Measurements from ENCODE around the gene SLC22A1. TPM values are rescaled to one million over a fixed set of nuclear protein-coding genes. Genes with fewer than 3 reads are reported as not detected.
"Not testable (repeated sequence)": the region's sequence is repeated elsewhere in the genome, so short reads cannot be mapped to it uniquely, and the experiment has no call there.

SLC22A1 gene
- total RNA-seq, 1 donor from 2014 or later = 1.5 TPM

DNA sequence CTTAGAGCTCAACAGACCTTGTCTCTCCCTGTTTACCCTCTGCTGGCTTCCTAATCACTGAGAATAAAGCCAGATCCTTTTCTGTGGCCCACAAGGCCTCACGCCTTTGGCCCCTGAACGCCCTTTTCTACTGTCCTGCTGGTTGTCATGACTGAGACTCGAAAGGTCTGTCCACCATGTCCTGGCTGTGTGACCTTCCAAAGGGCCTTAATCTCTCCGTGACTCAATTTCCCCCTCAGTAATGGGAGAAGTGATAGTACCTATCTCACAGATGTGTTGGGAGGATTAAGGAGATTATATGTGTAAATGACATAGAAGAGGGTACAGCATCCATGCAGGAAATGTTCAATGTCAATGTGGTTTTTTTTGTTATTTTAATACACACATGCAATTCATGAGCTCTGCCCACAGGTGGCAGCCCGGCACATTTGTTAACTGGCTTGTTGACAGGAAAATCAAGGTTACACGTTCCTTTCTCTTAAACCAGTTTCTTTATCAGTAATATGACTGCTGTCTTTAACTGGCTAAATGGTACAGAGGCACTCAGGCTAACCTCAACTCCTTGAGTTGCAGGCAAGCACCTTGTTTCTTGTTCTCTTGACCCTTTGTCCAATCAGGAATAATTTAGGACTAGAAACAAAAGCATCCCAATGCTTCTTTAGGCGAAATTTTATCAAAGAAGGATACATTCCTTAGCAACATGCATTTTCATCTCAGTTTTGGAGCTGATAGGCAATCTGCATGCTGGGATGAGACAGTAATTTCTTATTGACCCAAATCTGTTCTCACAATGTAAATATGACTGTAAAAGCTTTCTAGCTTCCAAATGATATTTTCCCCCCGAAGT lies 16.6 kb downstream of the SLC22A1 start:
- no peaks in the 10 kb centered on the region for H3K27me3 Mint-ChIP-seq (ENCODE audit: unreplicated experiment)
- peak overlapping the region; percentile 50 for H3K27ac Mint-ChIP-seq (ENCODE audit: unreplicated experiment)
- TF ChIP-seq, protein P1, sequence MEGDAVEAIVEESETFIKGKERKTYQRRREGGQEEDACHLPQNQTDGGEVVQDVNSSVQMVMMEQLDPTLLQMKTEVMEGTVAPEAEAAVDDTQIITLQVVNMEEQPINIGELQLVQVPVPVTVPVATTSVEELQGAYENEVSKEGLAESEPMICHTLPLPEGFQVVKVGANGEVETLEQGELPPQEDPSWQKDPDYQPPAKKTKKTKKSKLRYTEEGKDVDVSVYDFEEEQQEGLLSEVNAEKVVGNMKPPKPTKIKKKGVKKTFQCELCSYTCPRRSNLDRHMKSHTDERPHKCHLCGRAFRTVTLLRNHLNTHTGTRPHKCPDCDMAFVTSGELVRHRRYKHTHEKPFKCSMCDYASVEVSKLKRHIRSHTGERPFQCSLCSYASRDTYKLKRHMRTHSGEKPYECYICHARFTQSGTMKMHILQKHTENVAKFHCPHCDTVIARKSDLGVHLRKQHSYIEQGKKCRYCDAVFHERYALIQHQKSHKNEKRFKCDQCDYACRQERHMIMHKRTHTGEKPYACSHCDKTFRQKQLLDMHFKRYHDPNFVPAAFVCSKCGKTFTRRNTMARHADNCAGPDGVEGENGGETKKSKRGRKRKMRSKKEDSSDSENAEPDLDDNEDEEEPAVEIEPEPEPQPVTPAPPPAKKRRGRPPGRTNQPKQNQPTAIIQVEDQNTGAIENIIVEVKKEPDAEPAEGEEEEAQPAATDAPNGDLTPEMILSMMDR (IDR thresholded peaks at IDR 0.05) = peak; percentile 81
- H3K36me3 Mint-ChIP-seq (ENCODE audit: unreplicated experiment) = peaks cover 4% of the 10 kb centered on the region
- DNase-seq (ENCODE audit: extremely low spot score, unreplicated experiment) = peak; percentile 83
- peaks cover 38% of the 10 kb centered on the region for H3K4me1 Mint-ChIP-seq (ENCODE audit: unreplicated experiment)
- H3K9me3 Mint-ChIP-seq (ENCODE audit: unreplicated experiment) = no peaks in the 10 kb centered on the region
- no peak overlapping the region for H3K4me3 Mint-ChIP-seq (ENCODE audit: unreplicated experiment)

DNA sequence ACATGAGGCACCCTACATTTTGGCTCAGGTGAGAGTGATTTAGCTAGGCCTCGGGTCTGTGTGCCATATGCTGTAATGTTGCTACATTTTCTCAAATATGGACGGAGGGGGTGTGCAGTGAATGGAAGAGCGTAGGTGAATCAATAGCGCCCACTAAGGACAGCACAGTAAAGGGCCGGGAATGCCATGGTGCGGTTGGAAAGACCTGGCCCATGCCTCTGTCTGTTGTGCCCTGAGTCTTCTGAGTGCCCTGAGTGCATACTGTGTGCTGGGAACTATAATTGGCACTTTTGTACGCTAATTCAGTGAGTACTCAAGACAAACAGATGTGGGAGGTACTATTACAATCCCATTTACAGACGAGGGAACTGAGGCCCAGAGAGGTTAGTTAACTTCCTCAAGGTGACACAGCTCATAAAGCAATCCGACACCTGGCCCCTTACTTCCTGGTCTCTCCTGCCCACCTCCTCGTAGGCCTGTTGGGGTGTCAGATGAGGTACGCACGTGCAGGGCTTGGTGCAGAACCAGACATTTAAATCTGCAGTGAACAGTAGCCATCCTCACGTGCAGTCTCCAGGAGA lies 17.3 kb downstream of the SLC22A1 start:
- peak; percentile 34 for DNase-seq (ENCODE audit: extremely low spot score, unreplicated experiment)
- Mint-ChIP-seq H3K36me3 (ENCODE audit: unreplicated experiment) (no peaks in the 10 kb centered on the region), H3K9me3 (ENCODE audit: unreplicated experiment) (no peaks in the 10 kb centered on the region), H3K4me1 (ENCODE audit: unreplicated experiment) (peaks cover 38% of the 10 kb centered on the region), H3K27me3 (ENCODE audit: unreplicated experiment) (no peaks in the 10 kb centered on the region), H3K27ac (ENCODE audit: unreplicated experiment) (peak overlapping the region; percentile 50), H3K4me3 (ENCODE audit: unreplicated experiment) (no peak overlapping the region)
- TF ChIP-seq, protein P1 (IDR thresholded peaks at IDR 0.05) = no peak

DNA sequence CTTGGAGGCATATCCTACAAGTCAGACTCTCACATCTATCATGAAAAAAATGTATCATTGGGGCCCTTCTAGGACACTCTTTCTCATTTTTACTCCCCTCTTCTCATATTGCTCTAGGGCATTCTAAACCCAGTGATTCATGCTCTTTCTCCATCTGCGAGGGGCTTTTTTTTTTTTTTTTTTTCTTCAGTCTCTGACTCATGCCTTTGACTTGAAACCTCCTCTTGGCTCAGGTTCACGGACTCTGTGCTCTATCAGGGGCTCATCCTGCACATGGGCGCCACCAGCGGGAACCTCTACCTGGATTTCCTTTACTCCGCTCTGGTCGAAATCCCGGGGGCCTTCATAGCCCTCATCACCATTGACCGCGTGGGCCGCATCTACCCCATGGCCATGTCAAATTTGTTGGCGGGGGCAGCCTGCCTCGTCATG lies 17.8 kb downstream of the SLC22A1 start:
- DNase-seq (ENCODE audit: extremely low spot score, unreplicated experiment) = peak; percentile 75
- H3K9me3 Mint-ChIP-seq (ENCODE audit: unreplicated experiment) = peaks cover 3% of the 10 kb centered on the region
- no peak overlapping the region for H3K4me3 Mint-ChIP-seq (ENCODE audit: unreplicated experiment)
- H3K27ac Mint-ChIP-seq (ENCODE audit: unreplicated experiment) = peak overlapping the region; percentile 33
- no peaks in the 10 kb centered on the region for H3K27me3 Mint-ChIP-seq (ENCODE audit: unreplicated experiment)
- peaks cover 4% of the 10 kb centered on the region for H3K36me3 Mint-ChIP-seq (ENCODE audit: unreplicated experiment)
- peaks cover 38% of the 10 kb centered on the region for H3K4me1 Mint-ChIP-seq (ENCODE audit: unreplicated experiment)
- TF ChIP-seq, protein P1 (IDR thresholded peaks at IDR 0.05) = no peak

DNA sequence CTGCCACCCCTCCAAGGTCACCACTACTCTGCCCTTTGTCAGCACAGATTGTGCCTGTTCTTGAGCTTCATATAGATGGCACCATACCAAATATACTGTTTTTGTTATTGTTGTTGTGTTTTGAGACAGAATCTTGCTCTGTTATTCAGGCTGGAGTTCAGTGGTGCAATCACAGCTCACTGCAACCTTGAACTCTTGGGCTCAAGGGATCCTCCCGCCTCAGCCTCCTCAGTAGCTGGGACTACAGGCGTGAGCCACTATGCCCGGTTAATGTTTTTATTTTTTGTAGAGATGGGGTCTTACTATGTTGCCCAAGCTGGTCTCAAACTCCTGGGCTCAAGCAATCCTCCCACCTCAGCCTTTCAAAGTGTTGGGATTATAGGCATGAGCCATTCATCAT lies 18.9 kb downstream of the SLC22A1 start:
- not testable (repeated sequence) for H3K36me3 Mint-ChIP-seq (ENCODE audit: unreplicated experiment); H3K27ac Mint-ChIP-seq (ENCODE audit: unreplicated experiment); H3K9me3 Mint-ChIP-seq (ENCODE audit: unreplicated experiment); H3K27me3 Mint-ChIP-seq (ENCODE audit: unreplicated experiment); H3K4me3 Mint-ChIP-seq (ENCODE audit: unreplicated experiment)
- peak; percentile 36 for DNase-seq (ENCODE audit: extremely low spot score, unreplicated experiment)
- H3K4me1 Mint-ChIP-seq (ENCODE audit: unreplicated experiment) = peaks cover 38% of the 10 kb centered on the region

DNA sequence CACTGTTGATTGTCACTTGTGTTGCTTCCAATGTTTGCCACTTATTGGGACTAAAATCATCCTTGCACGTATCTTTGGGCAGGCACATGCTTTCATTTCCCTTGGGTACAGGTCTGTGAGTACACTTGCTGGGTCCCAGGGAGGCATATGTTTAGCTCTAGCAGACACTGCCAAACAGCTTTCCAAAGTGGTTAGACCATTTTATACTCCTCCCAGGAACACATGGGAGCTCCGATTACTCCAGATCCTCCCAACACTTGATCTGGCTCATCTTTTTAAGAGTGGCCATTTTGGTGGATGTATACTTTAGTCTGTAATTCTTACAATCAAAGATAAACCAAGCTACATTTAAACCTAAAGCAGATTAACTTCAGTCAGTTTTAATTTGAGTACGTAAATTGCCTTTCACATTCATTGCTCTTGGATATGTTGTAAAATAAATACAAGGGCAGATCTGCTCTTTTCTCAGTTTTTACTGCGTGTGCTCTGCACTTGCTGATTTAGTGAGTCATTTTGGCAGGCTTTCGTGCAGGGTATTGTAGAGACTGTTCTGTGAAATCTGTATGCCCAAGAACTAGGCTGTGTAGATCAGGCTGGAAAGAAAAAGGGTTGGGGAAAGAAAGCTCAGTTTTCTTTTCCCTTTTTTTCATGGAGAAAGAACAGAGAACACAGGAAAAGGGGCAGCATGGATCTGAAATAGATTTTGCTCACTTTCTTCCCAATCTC lies 19.5 kb downstream of the SLC22A1 start:
- Mint-ChIP-seq H3K27me3 (ENCODE audit: unreplicated experiment) (no peaks in the 10 kb centered on the region), H3K4me3 (ENCODE audit: unreplicated experiment) (peak overlapping the region; percentile 43), H3K36me3 (ENCODE audit: unreplicated experiment) (peaks cover 4% of the 10 kb centered on the region), H3K4me1 (ENCODE audit: unreplicated experiment) (peaks cover 38% of the 10 kb centered on the region), H3K27ac (ENCODE audit: unreplicated experiment) (peak overlapping the region; percentile 81), H3K9me3 (ENCODE audit: unreplicated experiment) (peaks cover 4% of the 10 kb centered on the region)
- TF ChIP-seq, protein P1 (IDR thresholded peaks at IDR 0.05) = no peak
- DNase-seq (ENCODE audit: extremely low spot score, unreplicated experiment) = no peak

All from osteocyte (in vitro differentiated cells).